Activated CD4-positive, alpha-beta T cell treated with anti-CD3 and anti-CD28 coated beads, Interleukin-2, amount 10 ng/mL, durations not matched to agents 7 days and 5 days (primary cell): Measurements from ENCODE around the gene BACH2. TPM values are rescaled to one million over a fixed set of nuclear protein-coding genes. Genes with fewer than 3 reads are reported as not detected.

ENCODE experiments used
- CTCF ChIA-PET: fragments of 350-600 bp; sonication (Branson Sonifier 250); formaldehyde crosslinking; loops from one replicate; lab custom pipeline; 2021; ENCODE audit warnings: antibody characterized with exemption; lab: Charles Lee
- POLR2A ChIA-PET: fragments of 350-600 bp; sonication (Branson Sonifier 250); formaldehyde crosslinking; loops from one replicate; lab custom pipeline; 2021; ENCODE audit warnings: antibody characterized with exemption; lab: Charles Lee
- DNase-seq: peaks from one replicate; pipeline ENCODE4 v3.0.0-alpha.2; 2020
- H3K27ac Mint-ChIP-seq: one replicate; pipeline ENCODE4 v1.8.0; 2021; ENCODE audit warnings: mild to moderate bottlenecking, moderate library complexity, mixed read lengths
- H3K27me3 Mint-ChIP-seq: one replicate; pipeline ENCODE4 v1.8.0; 2021; ENCODE audit warnings: mixed read lengths
- H3K36me3 Mint-ChIP-seq: one replicate; pipeline ENCODE4 v1.8.0; 2021; ENCODE audit warnings: low read depth, mixed read lengths
- H3K4me1 Mint-ChIP-seq: one replicate; pipeline ENCODE4 v1.8.0; 2021; ENCODE audit warnings: mixed read lengths
- H3K4me3 Mint-ChIP-seq: one replicate; pipeline ENCODE4 v1.8.0; 2021; ENCODE audit warnings: mild to moderate bottlenecking, moderate library complexity, mixed read lengths
- H3K9me3 Mint-ChIP-seq: one replicate; pipeline ENCODE4 v1.8.0; 2021; ENCODE audit warnings: mixed read lengths
- total RNA-seq, 2 experiments: library from RNA; stranded (reverse); gene quantifications; one replicate each; pipeline ENCODE4 v1.2.3, GENCODE V29; 2021

The BACH2 gene
- total RNA-seq, 2 experiments from 2014 or later, result 59.4 to 61.6 TPM

GRCh38 chr6:90319979-90320685 is 23.5 kb upstream of the BACH2 start:
- H3K4me1 Mint-ChIP-seq, result peaks cover 12% of the 10 kb centered on the region
- no peaks in the 10 kb centered on the region for H3K36me3 Mint-ChIP-seq
- no peaks in the 10 kb centered on the region for H3K9me3 Mint-ChIP-seq
- no peaks in the 10 kb centered on the region for H3K27me3 Mint-ChIP-seq
- ChIA-PET POLR2A (no interaction called here), CTCF (no interaction called here)
- DNase-seq, result no peak
- H3K4me3 Mint-ChIP-seq, result no peak overlapping the region
- H3K27ac Mint-ChIP-seq, result no peak overlapping the region

GRCh38 chr6:90319044-90319443 is 22.4 kb upstream of the BACH2 start:
- no peaks in the 10 kb centered on the region for H3K36me3 Mint-ChIP-seq
- no peaks in the 10 kb centered on the region for H3K9me3 Mint-ChIP-seq
- ChIA-PET CTCF (interaction anchor here (0.8 to 1.5 kb wide), 3 partner anchors 21 to 34 kb away, joined by 3 read pairs; no protein-coding TSS in a partner anchor), POLR2A (no interaction called here)
- peaks cover 12% of the 10 kb centered on the region for H3K4me1 Mint-ChIP-seq
- DNase-seq, result no peak
- peaks cover 6% of the 10 kb centered on the region for H3K27me3 Mint-ChIP-seq
- H3K4me3 Mint-ChIP-seq, result no peak overlapping the region
- H3K27ac Mint-ChIP-seq, result no peak overlapping the region

- no peak for DNase-seq
- Mint-ChIP-seq H3K27ac (no peak overlapping the region), H3K27me3 (peaks cover 8% of the 10 kb centered on the region), H3K36me3 (no peaks in the 10 kb centered on the region), H3K4me1 (peaks cover 12% of the 10 kb centered on the region), H3K4me3 (no peak overlapping the region), H3K9me3 (no peaks in the 10 kb centered on the region)
- POLR2A ChIA-PET, result no interaction called here
- CTCF ChIA-PET, result interaction anchor here (0.6 to 0.9 kb wide), 2 partner anchors 36 to 513 kb away, joined by 3 to 4 read pairs; no protein-coding TSS in a partner anchor
Observed at GRCh38 chr6:90315986-90316385, 19.3 kb upstream of the BACH2 start.

- Mint-ChIP-seq H3K9me3 (no peaks in the 10 kb centered on the region), H3K27ac (no peak overlapping the region), H3K36me3 (no peaks in the 10 kb centered on the region), H3K27me3 (peaks cover 8% of the 10 kb centered on the region), H3K4me3 (no peak overlapping the region), H3K4me1 (peaks cover 11% of the 10 kb centered on the region)
- CTCF ChIA-PET, result interaction anchor here (0.6 to 0.9 kb wide), 2 partner anchors 36 to 513 kb away, joined by 3 to 4 read pairs; no protein-coding TSS in a partner anchor
- no peak for DNase-seq
- POLR2A ChIA-PET, result no interaction called here
Observed at GRCh38 chr6:90315354-90315950, 18.8 kb upstream of the BACH2 start.

- H3K27me3 Mint-ChIP-seq, result peaks cover 12% of the 10 kb centered on the region
- ChIA-PET POLR2A (no interaction called here), CTCF (no interaction called here)
- no peaks in the 10 kb centered on the region for H3K9me3 Mint-ChIP-seq
- H3K27ac Mint-ChIP-seq, result no peak overlapping the region
- H3K4me3 Mint-ChIP-seq, result no peak overlapping the region
- DNase-seq, result no peak
- H3K4me1 Mint-ChIP-seq, result peaks cover 7% of the 10 kb centered on the region
- H3K36me3 Mint-ChIP-seq, result no peaks in the 10 kb centered on the region
Observed at GRCh38 chr6:90314514-90314913, 17.9 kb upstream of the BACH2 start.

- Mint-ChIP-seq H3K4me1 (no peaks in the 10 kb centered on the region), H3K27ac (no peak overlapping the region), H3K9me3 (no peaks in the 10 kb centered on the region), H3K27me3 (peaks cover 16% of the 10 kb centered on the region), H3K4me3 (no peak overlapping the region), H3K36me3 (no peaks in the 10 kb centered on the region)
- CTCF ChIA-PET, result no interaction called here
- POLR2A ChIA-PET, result no interaction called here
- DNase-seq, result no peak
Observed at GRCh38 chr6:90311569-90311968, 14.9 kb upstream of the BACH2 start.

- Mint-ChIP-seq H3K36me3 (peaks cover 1% of the 10 kb centered on the region), H3K27ac (no peak overlapping the region), H3K27me3 (peaks cover 37% of the 10 kb centered on the region), H3K4me1 (peaks cover 7% of the 10 kb centered on the region), H3K9me3 (no peaks in the 10 kb centered on the region), H3K4me3 (no peak overlapping the region)
- DNase-seq, result no peak
- POLR2A ChIA-PET, result no interaction called here
- CTCF ChIA-PET, result interaction anchor here (1.3 to 1.4 kb wide), 2 partner anchors 171 to 175 kb away, joined by 3 read pairs; no protein-coding TSS in a partner anchor
Observed at GRCh38 chr6:90305800-90306448, 9.3 kb upstream of the BACH2 start.

GRCh38 chr6:90304308-90304707 is 7.7 kb upstream of the BACH2 start:
- no peaks in the 10 kb centered on the region for H3K9me3 Mint-ChIP-seq
- POLR2A ChIA-PET, result no interaction called here
- peaks cover 45% of the 10 kb centered on the region for H3K27me3 Mint-ChIP-seq
- CTCF ChIA-PET, result no interaction called here
- no peak overlapping the region for H3K4me3 Mint-ChIP-seq
- no peak for DNase-seq
- peaks cover 7% of the 10 kb centered on the region for H3K4me1 Mint-ChIP-seq
- no peak overlapping the region for H3K27ac Mint-ChIP-seq
- H3K36me3 Mint-ChIP-seq, result peaks cover 1% of the 10 kb centered on the region

- Mint-ChIP-seq H3K27ac (no peak overlapping the region), H3K4me3 (no peak overlapping the region), H3K27me3 (peaks cover 48% of the 10 kb centered on the region), H3K9me3 (no peaks in the 10 kb centered on the region), H3K4me1 (peaks cover 7% of the 10 kb centered on the region), H3K36me3 (peaks cover 1% of the 10 kb centered on the region)
- POLR2A ChIA-PET, result no interaction called here
- CTCF ChIA-PET, result no interaction called here
- DNase-seq, result no peak
Observed at GRCh38 chr6:90303039-90303438, 6.4 kb upstream of the BACH2 start.

- H3K4me1 Mint-ChIP-seq, result peaks cover 7% of the 10 kb centered on the region
- POLR2A ChIA-PET, result no interaction called here
Observed at GRCh38 chr6:90302320-90302719, 5.7 kb upstream of the BACH2 start.

GRCh38 chr6:90301816-90302215 is 5.2 kb upstream of the BACH2 start:
- no peak for DNase-seq
- Mint-ChIP-seq H3K27ac (no peak overlapping the region), H3K9me3 (no peaks in the 10 kb centered on the region), H3K27me3 (peaks cover 45% of the 10 kb centered on the region), H3K4me1 (peaks cover 7% of the 10 kb centered on the region), H3K36me3 (peaks cover 1% of the 10 kb centered on the region), H3K4me3 (no peak overlapping the region)
- ChIA-PET CTCF (no interaction called here), POLR2A (no interaction called here)

More at GRCh38 chr6:90302320-90302719, 5.7 kb upstream of the BACH2 start:
- no peak overlapping the region for H3K27ac Mint-ChIP-seq
- CTCF ChIA-PET, result no interaction called here
- no peaks in the 10 kb centered on the region for H3K9me3 Mint-ChIP-seq
- DNase-seq, result no peak
- peaks cover 1% of the 10 kb centered on the region for H3K36me3 Mint-ChIP-seq
- no peak overlapping the region for H3K4me3 Mint-ChIP-seq
- peaks cover 48% of the 10 kb centered on the region for H3K27me3 Mint-ChIP-seq

- CTCF ChIA-PET, result interaction anchor here (0.8 to 1.1 kb wide), 5 partner anchors 20 to 180 kb away, joined by 3 to 5 read pairs (median 3); no protein-coding TSS in a partner anchor
- Mint-ChIP-seq H3K9me3 (no peaks in the 10 kb centered on the region), H3K4me1 (peaks cover 14% of the 10 kb centered on the region), H3K36me3 (peaks cover 10% of the 10 kb centered on the region), H3K4me3 (no peak overlapping the region), H3K27ac (no peak overlapping the region), H3K27me3 (peaks cover 30% of the 10 kb centered on the region)
- DNase-seq, result no peak
- POLR2A ChIA-PET, result no interaction called here
Observed at GRCh38 chr6:90298459-90299053, 1.9 kb upstream of the BACH2 start.
